NCI-H1092 (cell line): ENCODE data around the gene CDK19.
A peak's percentile ranks its signal among the peaks of the same experiment; 100 is the strongest.

ENCODE experiments used
- DNase-seq: peaks from one replicate; lab custom pipeline; 2025; lab: John Stamatoyannopoulos, UW

Gene CDK19

DNA sequence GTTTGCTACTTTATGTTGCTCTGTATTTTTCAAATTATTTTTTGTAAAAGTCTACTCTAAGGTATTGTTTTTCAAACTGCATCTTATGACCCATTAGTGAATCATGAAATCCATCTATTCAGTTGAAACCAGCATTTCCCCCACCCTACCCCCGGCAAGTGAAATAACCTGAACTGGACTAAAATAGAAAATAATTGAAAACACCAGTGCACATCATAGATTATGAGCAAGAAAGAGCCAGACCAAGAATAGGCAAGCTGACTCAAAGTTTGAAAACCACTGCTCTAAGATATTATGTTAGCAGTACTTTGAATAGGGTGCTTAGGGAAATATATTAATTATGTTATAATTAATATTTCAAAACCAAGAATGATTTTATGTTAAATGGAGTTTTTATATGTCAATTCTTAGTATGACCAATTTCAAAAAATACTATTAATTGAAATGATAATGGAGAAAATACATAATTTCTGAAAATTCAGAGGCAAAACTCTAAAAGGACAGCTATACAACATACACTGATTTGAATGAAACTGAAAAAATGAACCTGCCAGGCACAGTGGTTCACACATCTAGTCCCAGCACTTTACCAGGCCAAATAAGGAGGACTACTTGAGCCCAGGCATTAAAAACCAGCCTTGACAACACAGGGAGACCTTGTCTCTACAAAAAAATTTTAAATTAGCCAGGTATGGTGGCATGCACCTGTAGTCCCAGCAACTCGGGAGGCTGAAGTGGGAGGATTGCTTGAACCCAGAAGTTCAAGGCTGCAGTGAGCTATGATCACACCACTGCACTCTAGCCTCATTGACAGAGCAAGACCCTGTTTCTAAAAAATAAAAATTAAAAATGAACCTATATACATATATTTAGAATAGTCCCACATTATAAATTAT lies 112.0 kb downstream of the CDK19 start:
- DNase-seq, result no peak

DNA sequence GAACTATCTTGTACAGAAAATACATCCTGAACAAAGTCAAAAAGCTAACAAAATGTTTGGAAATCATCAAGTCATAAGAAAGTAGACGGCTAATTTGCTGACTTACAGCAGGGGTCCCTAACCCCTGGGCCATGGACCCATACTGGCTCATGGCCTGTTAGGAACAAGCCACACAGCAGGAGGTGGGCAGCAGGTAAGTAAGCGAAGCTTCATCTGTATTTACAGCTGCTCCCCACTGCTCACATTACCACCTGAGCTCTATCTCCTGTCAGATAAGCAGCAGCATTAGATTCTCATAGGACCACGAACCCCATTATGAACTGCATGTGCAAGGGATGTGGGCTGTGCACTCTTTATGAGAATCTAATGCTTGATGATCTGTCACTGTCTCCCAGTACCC lies 115.5 kb downstream of the CDK19 start:
- no peak for DNase-seq

DNA sequence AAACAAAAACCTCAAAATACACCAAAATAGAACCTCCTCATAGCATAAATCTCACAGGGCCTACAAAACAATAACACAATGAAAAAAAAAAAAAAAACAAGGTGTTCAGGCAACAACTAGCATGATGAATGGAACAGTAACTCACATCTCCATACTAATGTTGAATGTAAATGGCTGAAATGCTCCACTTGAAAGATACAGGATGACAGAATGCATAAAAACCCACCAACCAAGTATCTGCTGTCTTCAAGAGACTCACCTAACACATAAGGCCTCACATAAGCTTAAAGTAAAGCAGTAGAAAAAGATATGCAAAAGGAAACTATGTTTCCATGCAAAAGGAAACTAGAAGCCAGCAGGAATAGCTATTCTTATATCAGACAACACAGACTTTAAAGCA lies 121.3 kb downstream of the CDK19 start:
- no peak for DNase-seq

DNA sequence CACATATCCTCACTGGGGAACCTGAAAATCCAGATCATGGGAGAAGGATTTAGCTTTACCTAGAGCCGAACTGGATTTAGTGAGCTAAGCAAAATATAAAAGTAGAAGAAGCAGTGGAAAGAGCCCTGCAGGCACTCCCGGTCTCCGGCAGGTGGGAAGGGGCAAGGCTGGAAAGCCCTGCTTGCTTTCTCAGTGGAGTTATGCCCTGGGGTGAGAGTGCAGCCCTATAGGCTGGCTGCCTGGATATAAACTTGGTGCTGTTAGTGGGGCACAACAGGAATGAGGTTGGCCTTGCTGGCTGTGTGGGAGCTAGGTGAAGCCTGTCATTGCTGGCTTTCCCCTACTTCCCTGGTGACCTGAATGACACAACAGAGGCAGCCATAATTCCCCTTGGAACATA lies 122.0 kb downstream of the CDK19 start:
- no peak for DNase-seq

DNA sequence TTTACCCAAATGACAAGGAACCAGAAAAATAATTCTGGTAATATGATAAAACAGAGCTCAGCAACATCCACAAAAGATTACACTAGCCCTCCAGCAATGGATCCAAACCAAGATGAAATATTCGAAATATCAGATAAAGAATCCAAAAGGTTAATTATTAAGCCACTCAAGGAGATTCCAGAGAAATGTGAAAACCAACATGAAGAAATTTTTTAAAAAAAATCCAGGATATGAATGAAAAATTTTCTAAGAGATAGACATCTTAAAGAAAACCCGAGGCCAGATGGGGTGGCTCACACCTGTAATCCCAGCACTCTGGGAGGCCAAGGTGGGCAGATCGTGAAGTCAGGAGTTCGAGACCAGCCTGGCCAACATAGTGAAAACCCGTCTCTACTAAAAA lies 124.4 kb downstream of the CDK19 start:
- DNase-seq, result no peak

DNA sequence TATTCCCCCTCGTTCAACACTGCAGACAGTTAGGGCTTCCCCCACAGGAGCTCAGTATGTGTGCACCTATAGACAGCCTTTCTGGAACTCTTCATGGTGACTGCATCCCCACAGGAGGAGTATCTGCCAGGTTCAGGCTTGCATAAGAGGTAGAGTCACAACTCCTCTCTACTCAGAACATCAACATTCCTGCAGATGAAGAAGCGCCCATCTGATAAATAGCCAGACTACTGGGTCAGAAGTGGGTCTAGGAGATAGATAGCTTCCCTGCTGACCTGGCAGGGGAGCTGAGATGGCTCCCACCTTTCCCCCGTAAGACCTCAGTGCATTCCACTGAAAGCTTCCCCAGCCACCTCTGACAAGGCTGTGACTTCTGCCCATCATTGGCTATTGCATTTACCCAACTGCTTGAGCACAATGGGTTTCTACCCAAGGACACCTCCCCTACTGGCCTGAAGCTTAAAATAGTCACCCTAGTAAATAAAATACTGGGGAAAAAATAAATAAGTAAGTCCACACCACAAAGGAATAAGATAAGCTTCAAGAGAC lies 125.1 kb downstream of the CDK19 start:
- DNase-seq, result no peak

DNA sequence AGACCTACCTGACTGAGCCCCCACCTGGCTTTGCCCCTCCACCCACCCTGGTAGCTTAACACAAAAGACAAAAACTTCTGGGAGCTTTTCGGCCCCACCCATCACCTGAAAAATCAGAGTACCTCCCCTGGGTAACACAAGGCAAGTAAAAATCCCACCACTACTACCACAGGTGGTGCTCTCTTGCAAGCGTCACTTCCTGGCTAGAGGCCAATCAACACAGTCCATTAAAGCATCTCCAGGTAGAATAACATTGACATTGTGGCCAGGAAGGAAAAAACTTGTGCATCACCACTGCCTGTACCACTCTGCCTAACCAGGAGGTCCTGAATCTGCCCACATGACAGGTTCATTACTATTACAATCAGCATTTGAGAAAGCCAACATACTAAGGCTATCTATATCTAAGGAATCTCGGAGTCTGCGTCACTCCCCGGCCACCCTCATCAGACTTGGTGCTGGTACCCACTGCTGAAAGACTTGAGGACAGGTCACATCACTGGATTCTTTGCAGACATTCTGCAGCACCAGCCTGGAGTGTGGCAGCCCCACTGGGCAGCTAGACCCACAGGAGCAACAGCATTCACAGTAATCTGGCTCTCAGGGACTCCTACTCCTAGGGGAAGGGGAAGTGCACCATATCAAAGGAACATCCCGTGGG lies 125.9 kb downstream of the CDK19 start:
- DNase-seq, result no peak

DNA sequence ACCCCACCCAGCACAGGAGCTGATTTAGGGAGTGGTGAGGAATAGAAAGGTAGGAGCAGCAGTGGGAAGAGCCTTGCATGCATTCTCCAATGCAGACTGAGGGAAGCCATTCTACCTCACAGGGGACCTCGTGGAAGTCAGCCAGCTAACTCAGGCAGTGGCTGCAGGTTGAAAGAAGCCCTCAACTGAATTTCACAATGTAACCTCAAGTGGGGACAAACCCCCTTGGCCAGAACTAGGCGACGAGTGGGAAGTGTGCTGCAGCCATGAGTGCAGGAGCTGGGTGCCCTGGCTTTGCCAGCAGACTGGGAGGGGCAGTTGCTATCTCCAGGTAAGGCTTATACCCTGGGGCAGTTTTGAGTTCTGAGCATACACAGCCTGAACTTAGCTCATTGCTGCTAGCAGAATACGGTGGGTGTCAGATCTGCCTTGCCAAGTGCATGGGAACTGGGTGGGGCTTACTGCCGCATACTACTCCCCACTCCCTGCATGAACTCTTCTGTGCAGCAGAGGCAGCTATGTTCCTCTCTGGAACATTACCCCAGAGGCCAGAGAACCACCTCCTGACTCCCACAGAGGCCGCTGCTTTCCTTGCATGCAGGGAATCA lies 126.5 kb downstream of the CDK19 start:
- DNase-seq, result no peak

DNA sequence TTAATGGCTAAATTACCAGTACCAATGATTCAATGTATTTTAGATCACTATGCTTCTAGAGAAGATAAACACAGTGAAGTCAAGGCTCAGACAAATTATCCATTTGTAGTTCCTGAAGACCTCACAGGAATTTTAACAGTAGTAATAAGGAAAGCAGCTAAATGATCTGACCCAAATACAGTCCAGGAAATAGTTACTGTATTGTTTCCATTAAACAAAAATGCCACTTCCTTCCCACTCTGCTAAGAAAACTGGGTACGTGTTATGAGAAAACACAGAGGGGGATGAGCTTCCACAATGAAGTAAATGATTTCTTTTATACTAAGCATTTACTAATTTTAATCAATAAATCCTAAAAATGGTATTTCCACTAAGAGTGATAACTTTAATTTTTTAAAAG lies 127.9 kb downstream of the CDK19 start:
- no peak for DNase-seq

DNA sequence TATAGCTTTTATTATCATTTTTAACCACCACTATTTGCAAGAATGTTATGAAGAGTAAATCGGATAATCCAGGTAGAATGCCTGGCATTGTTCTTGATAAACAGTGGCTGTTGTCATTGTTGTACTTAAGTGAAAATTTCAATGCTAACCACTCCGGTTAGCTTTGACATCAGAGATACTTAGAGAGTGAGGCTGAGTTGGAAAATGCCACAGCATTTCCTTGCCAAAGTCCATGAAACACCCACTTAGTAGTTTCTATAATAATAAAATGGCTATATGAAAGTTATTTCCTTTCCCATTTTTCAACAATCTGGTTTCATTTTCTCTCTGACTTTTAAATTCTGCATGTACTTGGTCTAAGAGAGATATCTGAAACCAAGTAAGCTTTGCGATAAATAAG lies 132.0 kb downstream of the CDK19 start:
- no peak for DNase-seq

DNA sequence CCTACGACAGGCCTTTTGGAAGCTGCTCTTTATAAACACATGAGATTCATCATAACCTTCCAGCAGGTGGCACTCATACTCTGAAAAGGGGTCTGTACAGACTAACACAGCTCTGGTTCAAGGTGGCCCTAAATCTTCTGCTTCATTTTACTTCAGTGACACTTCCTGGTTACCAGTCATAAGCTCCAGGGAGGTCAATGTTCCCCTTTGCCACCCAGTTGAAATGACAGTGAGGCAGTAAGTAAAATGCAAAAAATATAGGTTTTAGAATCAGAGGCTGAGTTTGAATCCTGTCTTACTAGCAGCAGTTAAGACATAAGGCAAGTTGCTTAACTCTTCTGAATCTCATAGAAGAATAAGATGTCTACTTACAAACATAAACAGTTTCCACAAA lies 132.8 kb downstream of the CDK19 start:
- DNase-seq, result peak; percentile 57

DNA sequence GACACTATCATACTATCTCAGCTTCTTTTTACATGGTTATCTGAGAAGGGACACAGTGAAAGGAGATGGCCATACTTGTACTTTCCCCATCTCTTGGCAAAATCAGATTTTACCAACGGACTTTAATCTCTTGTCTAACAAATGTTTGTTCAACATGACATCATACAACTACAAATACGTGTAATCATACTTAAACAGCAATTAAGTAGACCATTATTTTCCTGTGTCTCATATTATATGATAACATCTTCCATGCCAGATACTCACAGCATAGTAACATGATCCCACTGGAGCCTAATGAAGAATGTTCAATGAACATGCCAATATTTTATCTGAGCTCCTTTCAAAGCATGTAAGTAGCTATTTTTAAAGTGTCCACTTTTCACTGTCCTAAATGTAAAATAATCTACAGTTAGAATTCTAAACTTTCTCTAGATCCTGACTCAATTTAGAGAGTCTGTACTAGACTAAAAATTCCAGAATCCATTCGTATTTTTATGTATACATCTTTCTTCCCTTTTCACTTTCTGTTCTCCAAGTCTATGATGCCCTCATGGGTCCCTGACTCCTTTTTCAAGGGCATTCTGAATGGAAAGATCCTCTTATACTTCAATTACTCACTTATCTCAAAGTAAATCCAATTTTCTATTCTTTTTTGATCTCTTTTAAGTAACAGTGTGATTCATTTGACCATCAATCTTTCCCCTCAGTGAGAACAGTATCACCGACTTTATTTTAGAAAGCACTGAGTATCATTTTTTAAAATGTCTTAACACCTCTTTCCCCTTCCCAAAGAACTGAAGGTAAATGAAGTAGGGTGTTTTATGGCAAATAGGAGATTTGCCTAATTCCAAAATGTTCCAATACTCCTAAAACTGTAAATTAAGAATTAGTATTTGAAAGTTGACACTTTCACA lies 133.5 kb downstream of the CDK19 start:
- DNase-seq, result no peak

DNA sequence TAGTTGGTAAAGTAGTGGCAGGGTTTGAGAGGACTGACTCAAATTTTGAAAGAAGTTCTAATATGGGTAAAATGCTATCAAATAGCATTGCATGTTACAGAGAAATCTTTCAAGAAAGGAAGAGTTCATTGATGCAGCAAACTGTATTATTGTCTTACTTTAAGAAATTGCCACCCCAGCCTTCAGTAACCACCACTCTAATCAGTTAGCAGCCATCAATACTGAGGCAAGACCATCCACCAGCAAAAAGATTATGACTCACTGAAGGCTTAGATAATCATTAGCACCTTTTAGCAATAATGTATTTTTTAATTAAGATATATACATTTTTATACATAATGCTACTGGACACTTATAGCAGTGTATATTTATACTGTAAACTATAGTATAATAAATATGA lies 138.9 kb downstream of the CDK19 start:
- DNase-seq, result no peak

DNA sequence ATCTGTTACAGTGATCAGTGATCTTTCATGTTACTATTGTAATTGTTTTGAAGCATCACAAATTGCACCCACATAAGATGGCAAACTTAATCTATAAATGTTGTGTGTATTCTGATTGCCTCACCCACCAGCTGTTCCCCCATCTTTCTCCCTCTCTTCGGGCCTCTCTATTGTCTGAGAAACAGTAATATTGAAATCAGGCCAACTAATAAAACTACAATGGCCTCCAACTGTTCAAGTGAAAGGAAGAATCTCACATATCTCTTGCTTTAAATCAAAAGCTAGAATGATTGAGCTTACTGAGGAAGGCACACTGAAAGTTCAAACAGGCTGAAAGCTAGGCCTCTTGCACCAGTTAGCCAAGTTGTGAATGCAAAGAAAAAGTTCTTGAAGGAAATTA lies 141.2 kb downstream of the CDK19 start:
- no peak for DNase-seq

DNA sequence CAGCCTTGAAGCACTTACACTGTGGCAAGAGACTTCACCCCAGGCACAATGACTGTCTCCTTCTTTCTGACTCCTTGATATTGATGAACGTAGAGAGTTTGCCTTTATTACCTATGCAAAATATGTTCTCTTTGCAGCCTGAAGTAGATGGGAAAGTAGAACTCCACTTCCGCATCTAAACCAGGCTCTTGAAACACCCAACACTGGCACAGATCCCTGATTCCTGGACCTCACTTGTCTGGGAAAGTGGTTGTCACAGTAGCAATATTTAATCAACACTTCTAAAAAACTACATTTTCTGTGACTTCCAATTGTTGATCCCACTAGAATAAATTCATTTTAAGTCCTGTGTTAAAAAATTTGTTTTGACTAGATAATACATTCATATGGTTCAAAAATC lies 143.1 kb downstream of the CDK19 start:
- DNase-seq, result no peak

DNA sequence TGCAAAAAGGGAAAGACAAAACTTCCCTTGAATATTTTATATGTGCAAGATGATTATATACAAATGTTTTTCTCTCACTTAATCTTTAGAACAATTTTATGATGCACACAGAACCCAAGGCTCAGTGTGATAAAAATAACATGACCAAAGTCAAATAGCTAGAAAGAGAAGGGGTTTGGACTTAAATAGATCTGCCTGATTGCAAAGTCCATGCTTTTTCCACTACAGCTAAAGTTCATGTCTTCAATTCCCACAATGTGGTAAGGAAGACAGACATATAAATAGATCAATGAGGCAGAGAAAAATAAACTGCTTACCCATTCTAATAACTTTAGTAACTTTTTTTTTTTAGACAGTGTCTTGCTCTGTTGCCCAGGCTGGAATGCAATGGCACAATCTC lies 143.8 kb downstream of the CDK19 start:
- no peak for DNase-seq

DNA sequence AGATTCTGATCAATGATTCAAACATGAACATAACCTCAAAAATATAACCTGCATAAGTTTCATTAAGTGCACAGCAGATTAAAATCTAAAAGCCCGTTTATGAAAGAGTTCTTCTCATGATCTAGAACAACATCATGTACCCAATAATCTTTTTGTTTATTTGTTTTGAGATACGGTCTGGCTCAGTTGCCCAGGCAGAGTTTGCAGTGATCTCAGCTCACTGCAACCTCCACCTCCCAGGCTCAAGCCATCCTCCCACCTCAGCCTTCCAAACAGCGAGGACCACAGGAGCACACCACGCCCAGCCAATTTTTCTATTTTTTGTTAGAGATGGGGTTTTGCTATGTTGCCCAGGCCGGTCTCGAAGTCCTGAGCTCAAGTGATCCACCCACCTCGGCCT lies 149.7 kb downstream of the CDK19 start:
- DNase-seq, result no peak

DNA sequence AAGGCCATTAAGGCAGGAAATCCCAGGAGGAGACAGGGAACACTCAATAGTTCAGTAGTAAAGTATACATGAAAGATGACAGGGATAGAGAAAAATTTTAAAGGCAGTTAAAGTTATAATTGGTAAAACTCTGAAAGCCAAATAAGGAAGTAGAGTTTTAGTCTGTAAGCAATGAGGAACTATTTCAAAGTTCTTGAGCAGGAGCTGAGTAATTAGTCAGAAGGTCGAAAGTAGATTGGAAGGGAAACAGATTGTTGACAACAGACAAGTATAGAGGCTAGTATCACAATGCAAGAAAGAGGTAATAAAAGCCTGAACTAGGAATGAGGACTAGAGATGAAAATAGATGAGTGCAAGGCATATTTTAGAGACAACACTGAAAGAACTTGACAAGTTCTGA lies 150.3 kb downstream of the CDK19 start:
- no peak for DNase-seq

DNA sequence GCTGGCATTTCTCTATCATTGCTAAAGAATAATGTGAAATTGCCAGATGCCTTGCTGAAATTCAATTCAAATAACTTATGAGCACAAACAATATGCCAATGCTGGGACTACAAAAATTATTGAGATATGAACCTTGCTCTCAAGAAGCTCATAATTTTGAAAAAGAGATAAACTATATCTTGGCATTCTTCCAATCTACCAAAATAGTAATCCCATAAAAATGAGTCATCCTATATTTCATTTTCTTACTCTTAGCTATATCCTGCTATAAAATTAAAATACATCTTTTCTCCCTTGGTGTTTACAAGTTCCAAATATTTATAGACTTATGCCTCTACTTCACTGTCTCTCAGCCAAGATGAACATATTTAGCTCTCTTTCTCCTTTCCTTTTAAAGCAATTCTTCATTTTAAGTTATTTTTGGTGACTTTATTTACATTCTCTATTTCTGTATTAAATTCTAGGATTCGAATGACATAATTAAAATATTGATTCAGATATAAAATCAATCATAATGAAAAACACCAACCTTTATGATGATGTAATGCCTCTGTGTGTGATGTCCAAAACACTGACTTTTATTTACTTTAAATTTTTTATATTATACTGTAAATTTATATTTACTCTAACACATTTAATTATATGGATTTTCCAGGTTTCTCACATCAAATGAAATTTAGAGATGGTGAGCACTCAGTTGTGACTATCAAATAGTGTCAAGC lies 152.6 kb downstream of the CDK19 start:
- DNase-seq, result no peak

DNA sequence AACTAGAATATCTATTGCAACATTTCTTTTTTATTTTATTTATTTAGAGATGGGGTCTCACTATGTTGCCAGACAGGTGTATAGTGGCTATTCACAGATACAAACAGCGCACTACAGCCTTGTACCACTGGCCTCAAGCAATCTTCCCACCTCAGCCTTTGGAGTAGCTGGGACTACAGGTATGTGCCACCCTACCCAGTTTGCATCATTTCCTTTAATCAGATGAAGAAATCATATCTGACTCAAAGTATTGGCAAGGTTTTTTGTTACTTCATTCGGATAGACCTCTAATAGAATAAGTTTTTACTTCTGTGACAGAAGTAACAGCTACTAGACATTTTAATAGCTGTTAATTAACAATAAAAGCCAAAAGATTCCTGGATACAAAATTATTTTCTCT lies 153.9 kb downstream of the CDK19 start:
- DNase-seq, result no peak

DNA sequence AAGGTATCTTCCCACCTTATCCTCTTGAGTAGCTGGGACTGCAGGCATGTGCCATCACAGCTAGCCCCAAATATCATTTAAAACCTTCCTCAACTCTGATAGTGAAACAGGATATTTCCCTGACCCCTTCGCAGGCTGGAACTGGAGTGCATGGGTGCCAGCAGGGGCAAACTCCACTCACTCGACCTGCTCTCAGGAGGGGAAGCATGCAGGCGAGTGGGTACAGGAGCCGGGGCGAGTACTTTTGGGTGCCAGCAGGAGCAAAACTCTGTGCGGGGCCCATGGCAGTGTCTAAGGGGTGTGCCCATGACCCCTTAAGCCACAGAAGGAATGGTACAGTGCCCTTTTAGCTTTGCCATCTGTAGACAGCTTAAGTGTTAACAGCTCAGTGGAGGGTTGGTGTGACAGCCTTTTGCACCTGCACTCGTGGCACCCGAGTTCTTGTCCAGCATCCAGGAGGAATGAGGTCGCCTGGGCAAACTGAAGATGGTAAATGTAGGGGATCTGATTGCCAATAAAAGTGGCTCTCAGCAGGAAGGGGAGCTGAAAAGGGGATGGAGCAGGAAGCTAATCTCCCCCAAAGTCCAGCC lies 155.1 kb downstream of the CDK19 start:
- no peak for DNase-seq
